Measurements from ENCODE around the gene RAMP3.

GRCh38 chr7:45181286-45181960, 23.8 kb downstream of the RAMP3 start:
- no peak for TF ChIP-seq CTCF (IDR thresholded peaks at IDR 0.05)
- no peak for TF ChIP-seq POLR2A (IDR thresholded peaks at IDR 0.05)
- TF ChIP-seq EP300 (IDR thresholded peaks at IDR 0.05), result no peak
